ENCODE data around the gene TMED1. TPM values are rescaled to one million over a fixed set of nuclear protein-coding genes. Genes with fewer than 3 reads are reported as not detected.

TMED1 gene
- total and polyA plus RNA-seq, 9 of the 15 experiments (the other 6 are each of a cell fraction or from before 2014, with no cell fraction given): 0.86 to 30.2 (median 23.5) TPM

- TF ChIP-seq MAFG (tag; conservative IDR thresholded peaks at IDR 0.05) (no peak), PHB2 (IDR thresholded peaks at IDR 0.05; ENCODE audit: low read depth) (no peak), POLR2AphosphoS2 (IDR thresholded peaks at IDR 0.05; ENCODE audit: low read length) (no peak; the same call in 1 of the 2 replicates), JUN (IDR thresholded peaks at IDR 0.05; ENCODE audit: borderline replicate concordance, low read depth, low read length) (no peak), JUN (CRISPR knock-in tag; IDR thresholded peaks at IDR 0.05; ENCODE audit: borderline replicate concordance) (no peak), SMARCA5 (IDR thresholded peaks at IDR 0.05) (no peak), MTA1 (IDR thresholded peaks at IDR 0.05; ENCODE audit: borderline replicate concordance) (no peak), ZNF398 (CRISPR knock-in tag; IDR thresholded peaks at IDR 0.05) (no peak), POLR3G (IDR thresholded peaks at IDR 0.05; ENCODE audit: extremely low read depth, insufficient read length, insufficient replicate concordance) (no peak), PREB (CRISPR knock-in tag; IDR thresholded peaks at IDR 0.05) (no peak), TCF7 (IDR thresholded peaks at IDR 0.05; ENCODE audit: borderline replicate concordance) (no peak), CLOCK (CRISPR knock-in tag; IDR thresholded peaks at IDR 0.05; ENCODE audit: borderline replicate concordance) (no peak), ZNF551 (CRISPR knock-in tag; IDR thresholded peaks at IDR 0.05) (no peak), ZNF436 (CRISPR knock-in tag; IDR thresholded peaks at IDR 0.05) (no peak), MYC (IDR thresholded peaks at IDR 0.05; ENCODE audit: low read depth, low read length) (no peak; the same call in 1 of the 2 replicates), MYC (CRISPR knock-in tag; IDR thresholded peaks at IDR 0.05; ENCODE audit: borderline replicate concordance, low read depth) (no peak), KAT7 (CRISPR knock-in tag; IDR thresholded peaks at IDR 0.05; ENCODE audit: borderline replicate concordance) (no peak), GTF2A2 (tag; IDR thresholded peaks at IDR 0.05) (no peak), ZNF561 (CRISPR knock-in tag; conservative IDR thresholded peaks at IDR 0.05) (no peak), ATF4 (CRISPR knock-in tag; IDR thresholded peaks at IDR 0.05) (no peak), SETDB1 (IDR thresholded peaks at IDR 0.05; ENCODE audit: low read length) (no peak), POLR2H (tag; IDR thresholded peaks at IDR 0.05; ENCODE audit: low read depth) (peak; percentile 82), NR4A1 (CRISPR knock-in tag; IDR thresholded peaks at IDR 0.05) (no peak), NR4A1 (tag; IDR thresholded peaks at IDR 0.05) (no peak)
These were observed at the start of gene TMED1 (continued) for GRCh38 chr19:10835754-10836478.

Measured in K562 (cell line).